ENCODE measurements around the gene MAPK12. TPM values are rescaled to one million over a fixed set of nuclear protein-coding genes. Genes with fewer than 3 reads are reported as not detected.

MAPK12 gene
- total RNA-seq, 2 donors from 2014 or later, result 3.9 to 4.6 TPM

DNA sequence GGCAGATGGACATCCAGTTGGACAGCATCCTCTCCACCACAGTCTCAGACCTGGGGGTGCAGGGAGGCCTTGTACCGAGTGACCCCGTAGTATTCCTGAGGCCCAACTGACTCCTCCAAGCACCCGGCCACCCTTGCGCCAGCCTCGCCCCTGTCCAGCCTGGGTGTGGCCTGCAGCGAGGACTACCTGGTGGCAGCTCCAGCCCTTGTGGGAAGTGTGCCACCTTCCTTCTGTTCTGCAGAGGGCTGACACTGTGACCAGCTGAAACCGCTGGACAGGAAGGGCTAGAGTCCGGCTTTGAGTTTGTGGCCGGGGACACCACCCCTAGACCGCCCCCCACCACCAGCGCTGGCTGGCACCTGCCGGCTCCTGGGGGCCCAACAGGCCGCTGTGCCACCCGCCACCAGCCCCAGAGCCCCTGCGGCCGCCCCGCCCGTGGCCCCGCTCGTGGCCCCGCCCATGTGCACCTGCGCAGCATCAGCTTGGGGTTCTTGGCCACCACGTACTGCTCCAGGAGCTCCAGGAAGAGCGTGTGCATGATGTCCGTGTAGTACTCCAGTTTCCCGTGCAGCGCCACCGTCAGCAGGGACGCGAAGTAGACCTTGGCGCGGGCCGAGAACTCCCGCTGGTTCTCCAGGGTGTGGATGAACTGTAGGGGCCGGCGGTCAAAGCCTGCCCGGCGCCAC lies 18.7 kb upstream of the MAPK12 start:
- Histone ChIP-seq H3K9me3 (no peaks in the 10 kb centered on the region), H3K4me3 (no peak overlapping the region), H3K27ac (peak overlapping the region in 2 of 4 donors; percentile 16 to 75), H3K36me3 (replicated peaks in 1 of 2; ENCODE audit: insufficient read depth in 1 of 2, low read depth in 2 of 2) (peaks cover 18 to 27% of the 10 kb centered on the region in 2 donors), H3K27me3 (no peaks in the 10 kb centered on the region), H3K4me1 (peaks cover 26% of the 10 kb centered on the region)
- 96% methylated on average over 32 of the region's 38 CpGs; no CpG with 5 or more reads in 1 of the 2 donors for WGBS, 2 donors
- intact Hi-C loops (cut with DNase I), result no loop called here
- no peak for TF ChIP-seq CTCF (IDR thresholded peaks at IDR 0.05)
- TF ChIP-seq POLR2A (IDR thresholded peaks at IDR 0.05), result no peak
- ATAC-seq (no peak), DNase-seq (no peak)

- H3K27ac ChIP-seq, result no peak overlapping the region
- H3K4me3 ChIP-seq, result no peak overlapping the region
- peaks cover 25% of the 10 kb centered on the region for H3K4me1 ChIP-seq
- ATAC-seq, result no peak
- no peaks in the 10 kb centered on the region for H3K9me3 ChIP-seq
- TF ChIP-seq CTCF (IDR thresholded peaks at IDR 0.05) (no peak), POLR2A (IDR thresholded peaks at IDR 0.05) (no peak)
- H3K36me3 ChIP-seq (replicated peaks in 1 of 2; ENCODE audit: insufficient read depth in 1 of 2, low read depth in 2 of 2), result peaks cover 18 to 27% of the 10 kb centered on the region in 2 donors
- WGBS, 2 donors, result 93 to 97% methylated on average over 10 to 30 of the region's 30 CpGs
- no peak for DNase-seq
- H3K27me3 ChIP-seq, result no peaks in the 10 kb centered on the region
- intact Hi-C loops (cut with DNase I), result no loop called here
Observed at GRCh38 chr22:50278956-50279619, 17.6 kb upstream of the MAPK12 start.

- Histone ChIP-seq H3K36me3 (replicated peaks in 1 of 2; ENCODE audit: insufficient read depth in 1 of 2, low read depth in 2 of 2) (peaks cover 18 to 27% of the 10 kb centered on the region in 2 donors), H3K27ac (no peak overlapping the region), H3K4me1 (peaks cover 26% of the 10 kb centered on the region), H3K9me3 (no peaks in the 10 kb centered on the region), H3K4me3 (no peak overlapping the region), H3K27me3 (no peaks in the 10 kb centered on the region)
- 91 to 97% methylated on average over 18 to 21 of the region's 21 CpGs for WGBS, 2 donors
- intact Hi-C loops (cut with DNase I), result no loop called here
- DNase-seq, result no peak
- TF ChIP-seq CTCF (IDR thresholded peaks at IDR 0.05), result no peak
- no peak for TF ChIP-seq POLR2A (IDR thresholded peaks at IDR 0.05)
- ATAC-seq, result no peak
Observed at GRCh38 chr22:50278461-50278860, 17.0 kb upstream of the MAPK12 start.

GRCh38 chr22:50277761-50278160 lies 16.3 kb upstream of the MAPK12 start:
- TF ChIP-seq POLR2A (IDR thresholded peaks at IDR 0.05), result no peak
- TF ChIP-seq CTCF (IDR thresholded peaks at IDR 0.05), result no peak
- Histone ChIP-seq H3K27me3 (no peaks in the 10 kb centered on the region), H3K27ac (no peak overlapping the region), H3K9me3 (no peaks in the 10 kb centered on the region), H3K4me3 (no peak overlapping the region), H3K4me1 (peaks cover 21% of the 10 kb centered on the region), H3K36me3 (replicated peaks in 1 of 2; ENCODE audit: insufficient read depth in 1 of 2, low read depth in 2 of 2) (peaks cover 18 to 27% of the 10 kb centered on the region in 2 donors)
- intact Hi-C loops (cut with DNase I), result no loop called here
- DNase-seq, result no peak
- ATAC-seq, result no peak
- 83 to 87% methylated on average over 3 to 10 of the region's 25 CpGs for WGBS, 2 donors
